ENCODE data around the gene VASN. TPM values are rescaled to one million over a fixed set of nuclear protein-coding genes. Genes with fewer than 3 reads are reported as not detected.
"Not testable (repeated sequence)": the region's sequence is repeated elsewhere in the genome, so short reads cannot be mapped to it uniquely, and the experiment has no call there.

VASN gene
- total RNA-seq, 1 experiment from 2014 or later, result 45.3 TPM

GRCh38 chr16:4332083-4332482, 39.6 kb upstream of the VASN start:
- H3K36me3 ChIP-seq (ENCODE audit: low read depth), result no peaks in the 10 kb centered on the region
- POLR2A ChIA-PET (ENCODE audit: unreplicated experiment), result no interaction called here
- no peak overlapping the region for H2AFZ ChIP-seq
- no peak for DNase-seq
- peaks cover 24% of the 10 kb centered on the region for H4K20me1 ChIP-seq (ENCODE audit: insufficient read depth)
- H3K9me3 ChIP-seq (ENCODE audit: insufficient read depth, low read depth), result no peaks in the 10 kb centered on the region
- no peaks in the 10 kb centered on the region for H3K27me3 ChIP-seq (ENCODE audit: insufficient read depth, low read depth)
- intact Hi-C loops (cut with micrococcal nuclease; ENCODE audit: unreplicated experiment), result no loop called here
- H3K27ac ChIP-seq, result no peak overlapping the region
- no peaks in the 10 kb centered on the region for H3K9me2 ChIP-seq (ENCODE audit: insufficient read depth)
- no peaks in the 10 kb centered on the region for H3K79me2 ChIP-seq (ENCODE audit: low read depth)
- no peak for TF ChIP-seq CTCF (conservative IDR thresholded peaks at IDR 0.05)
- no peak for TF ChIP-seq EZH2 (IDR thresholded peaks at IDR 0.05; ENCODE audit: low read depth)
- no peak overlapping the region for H3K4me2 ChIP-seq
- H3K4me3 ChIP-seq, result no peak overlapping the region
- H3F3A ChIP-seq (ENCODE audit: insufficient read depth, low read depth), result peaks cover 14% of the 10 kb centered on the region; the same call in 1 of the 2 replicates
- no peaks in the 10 kb centered on the region for H3K4me1 ChIP-seq (replicated peaks; ENCODE audit: insufficient read depth)
- BruUV-seq (replicated peaks), result no TSS peak
- CTCF ChIA-PET, result no interaction called here

- TF ChIP-seq CTCF (conservative IDR thresholded peaks at IDR 0.05), result no peak
- no peak for TF ChIP-seq EZH2 (IDR thresholded peaks at IDR 0.05; ENCODE audit: low read depth)
- Histone ChIP-seq H3K9me3 (ENCODE audit: insufficient read depth, low read depth) (no peaks in the 10 kb centered on the region), H3F3A (ENCODE audit: insufficient read depth, low read depth) (peaks cover 14% of the 10 kb centered on the region; the same call in 1 of the 2 replicates), H4K20me1 (ENCODE audit: insufficient read depth) (peaks cover 24% of the 10 kb centered on the region), H2AFZ (no peak overlapping the region), H3K27ac (no peak overlapping the region), H3K36me3 (ENCODE audit: low read depth) (no peaks in the 10 kb centered on the region), H3K4me3 (no peak overlapping the region), H3K4me1 (replicated peaks; ENCODE audit: insufficient read depth) (no peaks in the 10 kb centered on the region), H3K9me2 (ENCODE audit: insufficient read depth) (no peaks in the 10 kb centered on the region), H3K27me3 (ENCODE audit: insufficient read depth, low read depth) (no peaks in the 10 kb centered on the region), H3K79me2 (ENCODE audit: low read depth) (no peaks in the 10 kb centered on the region), H3K4me2 (no peak overlapping the region)
- POLR2A ChIA-PET (ENCODE audit: unreplicated experiment), result no interaction called here
- CTCF ChIA-PET, result interaction anchor here (0.6 kb wide), 1 partner anchor 171 kb away, joined by 4 read pairs; no protein-coding TSS in a partner anchor
- no peak for DNase-seq
- intact Hi-C loops (cut with micrococcal nuclease; ENCODE audit: unreplicated experiment), result no loop called here
- no TSS peak for BruUV-seq (replicated peaks)
Observed at GRCh38 chr16:4332623-4333307, 38.9 kb upstream of the VASN start.

- H3K4me3 ChIP-seq, result no peak overlapping the region
- no peak overlapping the region for H3K4me2 ChIP-seq
- peaks cover 14% of the 10 kb centered on the region; the same call in 1 of the 2 replicates for H3F3A ChIP-seq (ENCODE audit: insufficient read depth, low read depth)
- H3K4me1 ChIP-seq (replicated peaks; ENCODE audit: insufficient read depth), result no peaks in the 10 kb centered on the region
- intact Hi-C loops (cut with micrococcal nuclease; ENCODE audit: unreplicated experiment), result no loop called here
- H3K36me3 ChIP-seq (ENCODE audit: low read depth), result no peaks in the 10 kb centered on the region
- TF ChIP-seq EZH2 (IDR thresholded peaks at IDR 0.05; ENCODE audit: low read depth) (no peak), CTCF (conservative IDR thresholded peaks at IDR 0.05) (no peak)
- H3K27ac ChIP-seq, result no peak overlapping the region
- peaks cover 24% of the 10 kb centered on the region for H4K20me1 ChIP-seq (ENCODE audit: insufficient read depth)
- ChIA-PET POLR2A (ENCODE audit: unreplicated experiment) (no interaction called here), CTCF (interaction anchor here (0.6 kb wide), 1 partner anchor 171 kb away, joined by 4 read pairs; no protein-coding TSS in a partner anchor)
- H3K79me2 ChIP-seq (ENCODE audit: low read depth), result no peaks in the 10 kb centered on the region
- no TSS peak for BruUV-seq (replicated peaks)
- H3K27me3 ChIP-seq (ENCODE audit: insufficient read depth, low read depth), result no peaks in the 10 kb centered on the region
- H3K9me2 ChIP-seq (ENCODE audit: insufficient read depth), result no peaks in the 10 kb centered on the region
- DNase-seq, result no peak
- H2AFZ ChIP-seq, result no peak overlapping the region
- no peaks in the 10 kb centered on the region for H3K9me3 ChIP-seq (ENCODE audit: insufficient read depth, low read depth)
Observed at GRCh38 chr16:4333308-4333638, 38.4 kb upstream of the VASN start.

- H3K36me3 ChIP-seq (ENCODE audit: low read depth); H3K4me3 ChIP-seq; CTCF ChIA-PET; H3K27me3 ChIP-seq (ENCODE audit: insufficient read depth, low read depth); H3K4me1 ChIP-seq (replicated peaks; ENCODE audit: insufficient read depth); H3K4me2 ChIP-seq; BruUV-seq (replicated peaks); DNase-seq; H3K9me3 ChIP-seq (ENCODE audit: insufficient read depth, low read depth); H3K79me2 ChIP-seq (ENCODE audit: low read depth); H3K27ac ChIP-seq; H3K9me2 ChIP-seq (ENCODE audit: insufficient read depth); H2AFZ ChIP-seq; intact Hi-C loops (cut with micrococcal nuclease; ENCODE audit: unreplicated experiment): not testable (repeated sequence)
- POLR2A ChIA-PET (ENCODE audit: unreplicated experiment), result interaction anchor here (0.7 kb wide), 1 partner anchor 54 kb away, joined by 6 read pairs; no protein-coding TSS in a partner anchor
- Histone ChIP-seq H3F3A (ENCODE audit: insufficient read depth, low read depth) (peaks cover 14% of the 10 kb centered on the region; the same call in 1 of the 2 replicates), H4K20me1 (ENCODE audit: insufficient read depth) (peaks cover 24% of the 10 kb centered on the region)
Observed at GRCh38 chr16:4333714-4334113, 37.9 kb upstream of the VASN start.
